Germinal center (tissue), 1 donor: ENCODE data around the gene SBNO1.
"Not testable (repeated sequence)": the region's sequence is repeated elsewhere in the genome, so short reads cannot be mapped to it uniquely, and the experiment has no call there.

ENCODE experiments used
- DNase-seq: peaks from one replicate; pipeline ENCODE4 v3.0.0; 2012; ENCODE audit warnings: mixed read lengths, low spot score

SBNO1 gene

DNA sequence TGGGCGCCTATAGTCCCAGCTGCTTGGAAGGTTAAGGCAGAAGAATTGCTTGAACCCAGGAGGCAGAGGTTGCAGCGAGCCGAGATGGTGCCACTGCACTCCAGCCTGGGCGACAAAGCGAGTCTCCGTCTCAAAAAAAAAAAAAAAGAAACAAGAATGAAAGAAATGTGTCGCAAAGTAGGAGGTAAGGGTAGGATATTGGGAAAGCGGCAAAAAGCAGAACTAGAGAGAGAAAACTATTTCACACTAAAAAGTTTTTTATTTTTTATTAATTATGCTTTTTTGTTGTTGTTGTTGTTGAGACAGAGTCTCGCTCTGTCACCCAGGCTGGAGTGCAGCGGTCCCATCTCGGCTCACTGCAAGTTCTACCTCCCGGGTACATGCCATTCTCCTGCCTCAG is 17.7 kb downstream of the SBNO1 start:
- no peak for DNase-seq

DNA sequence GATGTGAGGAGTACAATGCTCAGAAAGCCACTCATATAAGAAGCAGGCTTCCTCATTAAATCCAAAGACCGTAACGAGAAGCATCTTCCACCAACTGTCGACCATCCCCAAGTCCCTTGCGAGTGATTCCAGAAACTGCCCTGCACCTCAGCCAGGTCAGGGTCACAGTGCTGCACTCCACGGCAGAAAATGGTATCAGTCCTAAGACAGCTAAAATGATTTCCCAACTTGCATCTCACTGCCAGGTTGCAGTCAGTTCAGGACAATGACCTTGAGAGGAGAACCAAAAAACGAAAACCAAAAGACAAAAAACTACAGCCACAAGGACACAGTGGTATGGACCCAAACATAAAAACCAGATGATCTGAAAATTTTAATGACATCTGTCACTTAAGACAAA is 20.6 kb downstream of the SBNO1 start:
- no peak for DNase-seq

DNA sequence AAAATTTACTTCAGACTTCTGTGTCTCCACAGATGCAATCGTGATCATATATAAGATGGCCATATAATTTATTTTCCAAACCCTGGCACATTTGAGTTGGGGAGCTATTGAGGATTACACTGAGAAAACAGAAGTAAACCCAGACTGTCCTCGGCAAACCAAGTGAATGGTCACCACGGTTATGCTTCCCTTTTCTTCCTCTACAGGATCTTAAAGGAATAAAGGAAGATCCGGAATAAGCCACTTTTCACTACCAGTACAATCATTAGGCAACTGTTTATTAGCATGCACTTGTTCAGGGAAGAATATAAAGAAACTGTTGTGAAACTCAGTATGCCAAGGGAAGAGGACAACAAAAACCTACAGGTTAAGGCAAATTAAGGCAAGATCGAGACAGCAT is 27.6 kb downstream of the SBNO1 start:
- DNase-seq: no peak

DNA sequence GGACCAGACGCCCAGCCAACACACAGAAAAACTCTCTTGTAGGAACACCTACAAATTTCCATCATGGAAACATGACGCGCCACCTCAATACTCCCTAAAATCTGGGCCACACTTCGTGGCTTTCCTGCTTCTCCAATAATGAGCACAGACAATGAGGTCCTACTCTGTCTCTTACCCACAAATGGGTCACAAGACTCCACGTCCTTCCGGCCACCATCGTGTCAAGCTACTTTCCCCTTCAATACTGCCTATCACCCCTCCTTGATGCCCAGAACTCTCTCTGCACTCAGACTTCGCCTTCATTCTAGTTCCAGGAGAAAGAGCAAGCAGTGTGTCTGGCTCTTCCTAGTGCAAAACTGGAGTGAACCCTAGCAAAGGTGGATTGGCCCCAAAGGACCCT is 28.1 kb downstream of the SBNO1 start:
- no peak for DNase-seq

DNA sequence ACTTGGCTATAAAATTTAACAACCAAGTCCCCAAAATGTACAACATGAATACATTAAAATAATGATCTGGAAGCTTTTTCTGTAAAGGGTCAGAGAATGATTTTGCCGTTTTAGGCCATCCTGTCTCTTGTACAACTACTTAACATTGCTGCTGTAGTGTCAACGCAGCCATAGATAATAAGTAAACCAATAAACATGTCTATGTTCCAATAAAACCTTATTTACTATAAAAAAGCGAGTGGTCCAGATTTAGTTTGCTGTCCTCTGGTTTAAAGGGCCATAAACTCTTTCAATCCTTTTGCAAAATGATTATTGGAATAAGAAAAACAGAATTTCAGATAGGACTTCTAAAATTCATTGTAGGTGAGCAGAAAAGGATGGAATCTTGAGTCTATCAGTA is 29.2 kb downstream of the SBNO1 start:
- no peak for DNase-seq

DNA sequence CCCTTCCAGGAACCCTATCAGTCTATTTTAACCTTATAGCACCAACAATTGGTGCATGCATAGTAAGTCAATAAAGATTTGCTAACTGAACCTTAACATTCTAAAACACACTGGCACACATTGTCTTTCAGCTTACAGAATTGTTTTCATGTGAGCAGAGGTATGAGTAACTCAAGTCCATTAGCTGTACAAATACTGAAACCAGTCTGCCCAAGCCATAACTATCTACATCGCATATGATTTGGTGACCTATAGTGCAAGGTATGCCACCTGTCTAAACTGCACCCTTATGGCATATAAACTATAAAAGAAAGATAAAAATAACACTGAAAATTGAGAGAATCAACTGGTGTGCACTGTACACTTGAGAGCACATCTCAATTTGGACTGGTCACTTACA is 34.8 kb downstream of the SBNO1 start:
- no peak for DNase-seq

DNA sequence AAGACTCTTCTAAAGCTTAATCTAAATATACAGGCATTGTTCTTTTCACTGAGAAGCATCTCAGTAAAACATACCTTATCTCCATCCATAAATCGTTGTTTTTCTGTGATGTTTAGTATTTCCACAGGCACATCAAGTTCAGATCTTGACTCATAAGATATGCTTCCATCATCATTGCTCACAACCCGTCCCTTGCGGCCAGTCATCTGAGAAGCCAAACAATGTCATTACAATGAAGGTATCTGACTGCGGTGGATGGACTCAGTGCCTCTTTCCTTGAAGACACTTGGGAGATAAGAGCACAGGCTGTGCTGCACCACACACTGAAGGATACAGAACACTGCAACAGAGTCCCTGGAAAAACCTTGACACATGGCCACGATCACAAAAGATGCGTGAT is 44.8 kb downstream of the SBNO1 start:
- DNase-seq: no peak

DNA sequence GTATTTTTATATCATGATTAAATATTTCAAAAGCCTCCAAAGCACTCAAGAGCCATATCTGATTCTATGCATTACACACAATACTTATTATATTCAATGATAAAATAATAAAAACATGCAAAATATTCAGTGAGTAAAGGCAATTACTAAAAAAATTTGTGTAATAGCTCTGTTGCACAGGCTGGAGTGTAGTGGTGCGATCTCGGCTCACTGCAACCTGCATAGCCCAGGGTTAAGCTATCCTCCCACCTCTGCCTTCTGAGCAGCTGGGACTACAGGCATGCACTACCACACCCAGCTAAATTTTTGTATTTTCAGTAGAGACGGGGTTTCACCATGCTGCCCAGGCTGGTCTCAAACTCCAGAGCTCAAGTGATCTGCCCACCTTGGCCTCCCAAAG is 45.4 kb downstream of the SBNO1 start:
- DNase-seq: no peak

DNA sequence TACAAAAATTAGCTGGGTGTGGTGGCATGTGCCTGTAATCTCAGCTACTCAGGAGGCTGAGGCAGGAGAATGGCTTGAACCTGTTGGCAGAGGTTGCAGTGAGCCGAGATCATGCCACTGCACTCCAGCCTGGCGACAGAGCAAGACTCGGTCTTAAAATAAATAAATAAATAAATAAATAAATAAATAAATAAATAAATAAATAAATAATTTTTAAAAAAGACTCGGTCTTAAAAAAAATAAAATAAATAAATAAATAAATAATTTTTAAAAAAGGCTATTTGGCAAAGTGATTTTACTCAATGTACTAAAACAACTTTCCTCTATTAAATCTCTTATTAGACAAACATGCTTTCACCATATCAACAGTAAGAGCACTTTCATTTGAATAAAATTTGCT is 51.6 kb downstream of the SBNO1 start:
- DNase-seq: not testable (repeated sequence)

DNA sequence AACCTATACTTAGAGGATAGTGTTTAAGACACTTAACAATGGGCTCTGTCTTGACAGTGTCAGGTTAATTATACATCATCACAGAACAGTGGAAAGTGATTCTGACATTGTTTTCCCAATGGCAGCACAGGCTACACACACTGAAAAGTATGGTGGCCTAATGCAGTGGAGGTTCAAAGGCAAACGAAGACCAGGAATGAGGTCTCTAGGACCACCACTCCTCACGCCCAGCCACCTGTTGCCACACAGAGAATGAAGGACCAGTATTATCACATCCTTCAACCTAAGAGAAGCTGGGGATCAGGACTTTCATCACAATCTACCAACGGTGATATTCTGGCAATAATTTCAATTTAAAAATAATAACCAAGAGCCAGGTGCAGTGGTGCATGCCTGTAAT is 58.4 kb downstream of the SBNO1 start:
- DNase-seq: no peak

DNA sequence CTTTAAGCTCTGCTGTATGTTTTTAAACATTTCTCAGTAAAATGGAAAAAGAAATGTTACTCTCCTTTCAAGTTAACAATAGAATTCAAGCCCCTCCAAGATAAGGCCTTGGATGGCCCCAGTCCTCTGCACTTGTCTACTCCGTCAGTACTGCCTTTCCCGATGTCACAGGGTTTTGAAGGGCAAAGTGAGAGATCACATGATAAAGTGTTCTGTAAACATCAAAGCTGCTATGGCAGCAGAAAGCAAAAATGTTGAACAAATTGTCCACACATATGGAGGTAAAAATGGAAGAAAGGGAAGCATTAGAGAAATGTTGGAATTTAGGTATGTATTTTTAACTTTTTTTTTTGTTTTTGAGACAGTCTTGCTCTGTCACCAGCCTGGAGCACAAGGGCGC is 59.5 kb downstream of the SBNO1 start:
- DNase-seq: no peak

DNA sequence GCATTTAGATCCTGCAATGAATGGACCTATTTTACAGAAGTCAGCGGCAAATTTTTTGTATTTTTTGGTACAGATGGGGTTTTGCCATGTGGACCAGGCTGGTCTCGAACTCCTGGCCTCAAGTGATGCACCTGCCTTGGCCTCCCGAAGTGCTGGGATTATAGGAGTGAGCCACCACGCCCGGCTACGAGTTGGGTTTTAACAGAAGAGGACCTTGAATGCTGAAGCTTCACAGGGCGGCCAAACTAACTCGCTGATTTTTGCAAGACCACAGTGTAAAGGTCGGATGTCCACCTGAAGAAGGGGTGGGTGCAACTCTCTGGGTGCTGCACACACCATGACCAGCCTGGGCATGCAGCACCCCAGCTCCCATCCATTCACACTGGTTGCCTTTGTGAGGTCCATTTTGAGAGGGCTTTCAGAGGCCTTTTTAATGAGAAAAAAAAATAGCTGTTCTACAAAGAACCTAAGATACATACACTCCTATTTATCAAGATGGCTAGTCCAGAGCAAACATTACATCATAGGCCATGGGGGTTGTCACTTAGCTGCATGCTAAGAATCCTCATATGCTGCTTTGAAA is 71.4 kb downstream of the SBNO1 start:
- no peak for DNase-seq

DNA sequence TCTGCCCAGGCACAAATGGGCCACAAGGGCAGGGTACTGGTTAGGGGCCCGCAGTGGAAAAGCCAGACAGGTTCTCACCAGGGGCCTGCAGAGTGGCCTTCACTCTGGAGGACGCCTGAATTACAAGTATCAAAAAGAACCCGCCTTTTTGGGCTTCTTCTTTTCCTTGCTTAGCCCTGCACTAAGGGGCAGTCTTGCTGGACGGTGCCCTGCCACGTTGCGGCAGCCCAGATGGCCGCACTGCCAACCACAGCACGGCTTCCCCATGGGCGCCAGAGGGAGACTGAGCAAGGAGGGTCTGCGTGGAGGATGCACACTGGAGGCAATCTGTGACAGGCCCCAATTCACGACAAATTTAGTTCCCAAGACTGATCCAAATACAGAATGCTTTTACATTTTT is 74.7 kb downstream of the SBNO1 start:
- no peak for DNase-seq

DNA sequence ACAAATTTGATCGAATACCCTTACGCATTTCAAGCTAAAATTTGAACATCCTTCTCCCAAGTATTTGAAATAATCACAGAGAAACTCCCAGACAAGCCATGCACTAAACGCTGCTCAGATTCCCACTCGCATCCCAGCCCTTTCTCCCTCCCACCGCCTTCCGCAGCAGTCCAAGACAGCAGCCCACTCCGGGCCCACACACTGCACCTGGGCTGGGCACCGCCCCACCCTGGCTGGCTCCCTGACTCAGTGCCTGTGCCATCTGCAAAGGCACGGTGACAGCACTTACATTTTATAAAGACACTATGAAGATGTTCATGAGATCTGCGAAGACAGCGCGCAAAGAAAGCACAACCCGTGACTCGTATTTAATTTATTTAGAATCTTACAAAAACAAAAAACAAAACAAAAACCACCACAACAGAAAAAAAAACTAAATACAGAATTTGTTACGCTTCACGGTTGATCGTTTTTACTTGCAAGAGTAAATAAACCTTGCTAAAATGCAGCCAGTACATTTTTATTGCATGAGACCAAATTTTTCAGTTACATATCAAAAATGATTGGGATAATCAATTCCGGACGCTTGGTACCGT is 75.8 kb downstream of the SBNO1 start:
- no peak for DNase-seq

DNA sequence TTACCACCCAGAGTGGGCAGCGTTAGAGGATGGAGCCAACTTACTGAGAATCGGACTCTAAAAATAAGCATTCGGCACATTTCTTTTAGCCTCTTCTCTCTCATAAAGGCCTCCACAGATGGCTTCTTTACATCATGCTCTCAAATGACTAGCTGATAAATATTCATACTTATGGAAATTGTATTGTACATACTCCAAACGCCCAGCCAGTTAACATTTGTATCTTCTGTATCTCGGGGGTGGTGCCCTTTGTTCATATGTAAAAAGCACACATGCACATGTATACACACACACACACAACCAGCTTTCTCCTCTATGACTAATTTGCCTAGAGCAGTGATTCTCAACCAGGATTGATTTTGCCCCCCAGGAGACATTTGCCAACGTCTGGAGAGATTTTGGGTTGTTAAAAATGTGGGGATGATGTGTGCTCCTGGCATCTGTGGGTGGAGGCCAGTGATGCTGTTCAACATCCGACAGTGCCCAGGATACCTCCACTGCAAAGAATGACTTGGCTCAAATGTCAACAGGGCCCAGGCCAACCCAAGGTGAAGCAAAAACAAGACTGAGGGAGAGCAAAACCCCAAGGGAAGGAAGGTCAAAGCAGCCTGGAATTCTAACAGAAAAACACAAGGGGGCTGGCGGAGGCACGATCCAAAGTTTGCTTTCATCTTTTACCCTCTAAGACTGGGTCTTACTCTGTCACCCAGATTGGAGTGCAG is 77.8 kb downstream of the SBNO1 start:
- no peak for DNase-seq

DNA sequence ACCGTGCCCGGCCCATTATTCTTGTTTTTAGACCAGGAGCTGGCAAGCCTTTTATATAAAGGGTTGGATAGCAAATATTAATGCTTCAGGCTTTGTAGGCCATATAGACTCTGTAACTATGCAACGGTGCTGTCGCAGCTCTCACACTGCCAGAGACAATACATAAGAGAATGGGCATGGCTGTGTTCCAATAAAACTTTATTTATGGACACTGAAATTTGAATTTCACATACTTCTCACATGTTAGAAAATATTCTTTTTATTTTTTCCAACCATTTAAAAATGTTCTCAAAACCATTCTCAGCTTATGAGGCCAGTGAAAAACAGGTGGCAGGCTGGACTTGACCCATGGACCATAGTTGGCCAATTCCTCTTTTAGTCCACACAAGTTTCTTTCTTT is 80.0 kb downstream of the SBNO1 start:
- no peak for DNase-seq

DNA sequence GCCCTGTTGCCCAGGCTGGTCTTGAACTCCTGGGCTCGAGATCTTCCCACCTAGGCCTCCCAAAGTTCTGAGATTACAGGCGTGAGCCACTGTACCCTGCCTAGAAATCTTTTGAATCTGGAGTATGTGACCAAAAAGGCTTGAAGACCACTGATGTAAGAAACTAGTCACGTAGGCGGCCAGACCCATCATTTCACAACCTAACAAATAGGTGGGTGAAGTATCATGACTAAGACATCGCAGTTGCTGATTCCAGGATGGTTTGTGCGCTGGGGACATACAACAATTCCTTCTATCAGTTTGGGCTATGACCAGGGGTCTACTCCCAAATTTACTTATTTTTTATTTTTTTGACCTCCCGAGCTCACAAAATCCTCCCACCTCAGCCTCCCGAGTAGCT is 81.2 kb downstream of the SBNO1 start:
- DNase-seq: no peak

DNA sequence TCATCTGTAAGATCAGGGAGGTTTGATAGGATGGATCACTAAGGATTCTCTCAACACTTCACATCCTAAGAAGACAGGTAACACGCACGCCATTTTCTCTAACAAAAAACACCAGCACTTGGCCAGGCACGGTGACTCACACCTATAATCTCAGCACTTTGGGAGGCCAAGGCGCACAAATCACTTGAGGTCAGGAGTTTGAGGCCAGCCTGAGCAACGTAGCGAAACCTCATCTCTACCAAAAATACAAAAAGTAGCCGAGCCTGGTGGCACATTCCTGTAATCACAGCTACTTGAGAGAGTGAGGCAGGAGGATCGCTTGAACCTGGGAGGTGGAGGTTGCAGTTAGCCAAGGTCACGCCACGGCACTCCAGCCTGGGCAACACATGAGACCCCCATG is 82.5 kb downstream of the SBNO1 start:
- DNase-seq: no peak

DNA sequence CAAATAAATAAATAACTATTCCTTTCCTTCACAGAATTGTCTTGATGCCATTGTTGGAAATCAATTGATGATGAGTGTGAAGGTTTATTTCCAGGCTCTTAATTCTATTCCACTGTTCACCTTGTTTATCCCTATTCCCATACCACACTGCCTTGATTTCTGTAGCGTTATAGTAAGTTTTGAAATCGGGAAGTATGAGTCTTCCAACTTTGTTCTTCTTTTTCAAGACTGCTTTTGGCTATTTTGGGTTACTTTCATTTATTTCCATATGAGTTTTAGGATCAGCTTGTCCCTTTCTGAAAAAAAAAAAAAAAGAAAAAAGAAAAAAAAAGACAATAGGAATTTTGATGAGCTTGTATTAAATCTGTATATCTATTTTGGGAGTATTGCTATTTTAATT is 83.7 kb downstream of the SBNO1 start:
- DNase-seq: no peak

DNA sequence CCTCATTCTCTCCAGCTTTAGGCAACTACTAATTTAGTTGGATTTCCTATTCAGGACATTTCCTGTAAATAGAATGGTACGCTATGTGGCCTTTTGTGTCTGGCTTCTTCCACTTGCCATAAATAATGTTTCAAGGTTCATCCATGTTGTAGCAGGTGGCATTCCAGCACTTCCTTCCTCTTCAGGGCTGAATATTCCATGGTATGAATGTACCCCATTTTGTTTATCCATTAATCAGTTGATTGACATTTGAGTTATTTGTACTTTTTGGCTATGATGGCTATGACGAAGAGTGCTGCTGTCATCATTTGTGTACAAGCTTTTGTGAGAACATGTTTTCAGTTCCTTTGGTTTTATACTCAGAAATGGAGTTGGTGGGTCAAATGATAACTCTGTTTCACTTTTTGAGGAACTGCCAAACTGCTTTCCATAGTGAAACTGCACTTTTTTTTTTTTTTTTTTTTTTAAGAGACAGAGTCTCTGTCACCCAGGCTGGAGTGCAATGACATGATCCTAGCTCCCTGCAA is 86.5 kb downstream of the SBNO1 start:
- DNase-seq: peak; percentile 46

DNA sequence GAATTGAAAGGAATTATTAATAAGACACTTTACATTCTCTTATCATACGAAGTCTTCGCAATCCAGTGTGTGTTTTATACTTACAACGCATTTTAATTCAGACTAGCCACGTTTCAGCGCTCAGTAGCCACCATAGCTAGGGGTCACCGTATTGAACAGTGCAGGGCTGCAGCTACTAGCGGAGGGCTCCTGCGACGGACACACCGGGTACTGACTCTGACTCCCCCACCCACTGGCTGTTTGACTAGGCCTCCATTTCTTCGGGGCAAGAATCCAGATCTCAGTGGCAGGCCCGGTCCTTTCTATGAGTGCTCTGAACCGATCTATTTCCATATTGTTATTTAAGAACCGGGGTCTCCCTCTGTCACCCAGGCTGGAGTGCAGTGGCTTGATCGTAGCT is 91.5 kb downstream of the SBNO1 start:
- no peak for DNase-seq

DNA sequence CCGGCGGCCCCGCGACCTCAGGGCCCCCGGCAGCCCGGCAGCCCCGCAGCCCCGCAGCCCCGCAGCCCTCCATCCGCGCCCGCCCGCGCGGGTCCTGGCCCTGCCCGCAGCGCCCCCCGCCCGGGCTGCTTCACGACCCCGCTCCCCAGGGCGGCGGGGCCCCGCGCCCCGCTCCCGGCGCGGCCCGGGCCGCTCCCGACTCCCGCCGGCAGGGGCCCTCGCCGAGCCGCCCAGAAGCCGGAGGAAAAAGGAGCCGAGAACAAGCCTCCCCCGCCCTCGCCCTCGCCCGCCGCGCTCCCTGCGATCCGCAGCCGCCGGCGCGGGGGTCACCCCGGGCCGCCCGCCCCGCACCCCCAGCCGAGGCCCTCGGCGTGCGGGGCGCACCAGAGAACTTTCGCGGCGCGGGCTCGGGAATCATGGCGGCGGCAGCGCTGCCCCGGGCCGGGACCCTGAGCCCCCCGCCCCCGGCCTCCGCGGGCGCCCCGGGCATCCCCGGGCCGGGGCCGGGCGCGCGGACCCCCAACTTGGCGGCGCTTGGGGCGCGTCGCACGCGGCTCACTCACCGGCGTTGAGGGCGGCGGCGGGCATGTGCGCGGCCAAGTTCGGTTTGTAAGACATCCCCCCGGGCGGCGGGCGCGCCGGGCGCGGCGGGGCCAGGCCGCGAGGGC is 93.5 kb downstream of the SBNO1 start:
- DNase-seq: peak; percentile 85
